Progenitor cell of endocrine pancreas (in vitro differentiated cells): ENCODE results near the gene PPIG. TPM values are rescaled to one million over a fixed set of nuclear protein-coding genes. Genes with fewer than 3 reads are reported as not detected.
A peak's percentile ranks its signal among the peaks of the same experiment; 100 is the strongest.
"Not testable (repeated sequence)": the region's sequence is repeated elsewhere in the genome, so short reads cannot be mapped to it uniquely, and the experiment has no call there.

Experiments used
- DNase-seq: peaks from one replicate; pipeline ENCODE4 v3.0.0; 2021; ENCODE audit warnings: low spot score; ENCODE audit not compliant: unreplicated experiment
- H3K27ac Mint-ChIP-seq: 2 replicates; pipeline ENCODE4 v1.8.0; 2021; ENCODE audit warnings: mild to moderate bottlenecking, moderate library complexity, mixed read lengths
- H3K27me3 Mint-ChIP-seq: 2 replicates; pipeline ENCODE4 v1.8.0; 2021; ENCODE audit warnings: mixed read lengths
- H3K36me3 Mint-ChIP-seq: 2 replicates; pipeline ENCODE4 v1.8.0; 2022; ENCODE audit warnings: mixed read lengths; ENCODE audit not compliant: insufficient read depth
- H3K4me1 Mint-ChIP-seq: 2 replicates; pipeline ENCODE4 v1.8.0; 2021; ENCODE audit warnings: low read depth, mixed read lengths
- H3K4me3 Mint-ChIP-seq: 2 replicates; pipeline ENCODE4 v1.8.0; 2021; ENCODE audit warnings: low read depth, mild to moderate bottlenecking, moderate library complexity, mixed read lengths
- H3K9me3 Mint-ChIP-seq: 2 replicates; pipeline ENCODE4 v1.8.0; 2021; ENCODE audit warnings: low read depth, mixed read lengths
- total RNA-seq: library from RNA; stranded (reverse); gene quantifications from 2 replicates; pipeline ENCODE4 v1.2.1, GENCODE V29; 2021
- TF ChIP-seq, protein P1 (sequence below): fragments of 200-600 bp; sonication (generic); IDR thresholded peaks from one replicate; pipeline ENCODE4 v1.5.0; 2021; ENCODE audit warnings: antibody characterized with exemption, mild to moderate bottlenecking; ENCODE audit not compliant: unreplicated experiment

The PPIG gene
- total RNA-seq, 1 donor from 2014 or later, result 62.1 TPM

DNA sequence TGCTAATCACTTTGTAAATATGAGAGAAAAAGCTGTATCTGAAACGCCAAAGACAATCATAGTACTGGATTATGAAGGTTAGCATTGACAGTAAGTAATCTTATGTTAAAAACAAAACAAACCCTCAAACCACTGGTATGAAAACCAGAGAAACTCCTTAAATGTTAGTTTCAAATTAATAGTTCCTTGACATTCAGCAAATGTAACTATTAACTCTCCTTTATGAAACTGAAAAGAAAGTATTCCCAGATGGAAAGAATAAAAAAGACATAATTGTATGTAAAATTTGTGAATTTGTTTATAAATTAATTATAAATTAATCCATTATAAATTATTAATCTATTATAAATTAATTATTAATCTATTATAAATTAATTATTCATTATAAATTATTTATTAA lies 22.8 kb upstream of the PPIG start:
- TF ChIP-seq, protein P1, sequence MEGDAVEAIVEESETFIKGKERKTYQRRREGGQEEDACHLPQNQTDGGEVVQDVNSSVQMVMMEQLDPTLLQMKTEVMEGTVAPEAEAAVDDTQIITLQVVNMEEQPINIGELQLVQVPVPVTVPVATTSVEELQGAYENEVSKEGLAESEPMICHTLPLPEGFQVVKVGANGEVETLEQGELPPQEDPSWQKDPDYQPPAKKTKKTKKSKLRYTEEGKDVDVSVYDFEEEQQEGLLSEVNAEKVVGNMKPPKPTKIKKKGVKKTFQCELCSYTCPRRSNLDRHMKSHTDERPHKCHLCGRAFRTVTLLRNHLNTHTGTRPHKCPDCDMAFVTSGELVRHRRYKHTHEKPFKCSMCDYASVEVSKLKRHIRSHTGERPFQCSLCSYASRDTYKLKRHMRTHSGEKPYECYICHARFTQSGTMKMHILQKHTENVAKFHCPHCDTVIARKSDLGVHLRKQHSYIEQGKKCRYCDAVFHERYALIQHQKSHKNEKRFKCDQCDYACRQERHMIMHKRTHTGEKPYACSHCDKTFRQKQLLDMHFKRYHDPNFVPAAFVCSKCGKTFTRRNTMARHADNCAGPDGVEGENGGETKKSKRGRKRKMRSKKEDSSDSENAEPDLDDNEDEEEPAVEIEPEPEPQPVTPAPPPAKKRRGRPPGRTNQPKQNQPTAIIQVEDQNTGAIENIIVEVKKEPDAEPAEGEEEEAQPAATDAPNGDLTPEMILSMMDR, result no peak
- H3K27ac Mint-ChIP-seq, result peak overlapping the region; percentile 87
- H3K4me1 Mint-ChIP-seq, result no peaks in the 10 kb centered on the region
- H3K27me3 Mint-ChIP-seq, result no peaks in the 10 kb centered on the region
- DNase-seq, result no peak
- peaks cover 22% of the 10 kb centered on the region for H3K36me3 Mint-ChIP-seq
- no peak overlapping the region for H3K4me3 Mint-ChIP-seq
- peaks cover 3% of the 10 kb centered on the region for H3K9me3 Mint-ChIP-seq

DNA sequence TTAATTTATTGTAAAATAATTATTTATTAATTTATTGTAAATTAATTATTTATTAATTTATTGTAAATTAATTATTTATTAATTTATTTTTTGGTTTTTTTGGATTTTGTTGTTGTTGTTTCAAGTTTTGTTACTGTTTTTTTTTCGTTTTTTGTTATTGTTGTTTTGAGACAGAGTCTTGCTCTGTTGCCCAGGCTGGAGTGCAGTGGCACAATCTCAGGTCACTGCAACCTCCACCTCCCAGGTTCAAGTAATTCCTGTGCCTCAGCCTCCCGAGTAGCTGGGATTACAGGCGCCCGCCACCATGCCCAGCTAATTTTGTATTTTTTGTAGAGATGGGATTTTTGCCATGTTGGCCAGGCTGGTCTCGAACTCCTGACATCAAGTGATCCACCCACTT lies 22.1 kb upstream of the PPIG start:
- not testable (repeated sequence) for H3K9me3 Mint-ChIP-seq, H3K4me3 Mint-ChIP-seq, H3K4me1 Mint-ChIP-seq, DNase-seq, H3K27me3 Mint-ChIP-seq
- H3K36me3 Mint-ChIP-seq, result peaks cover 22% of the 10 kb centered on the region
- peak overlapping the region; percentile 94 for H3K27ac Mint-ChIP-seq

DNA sequence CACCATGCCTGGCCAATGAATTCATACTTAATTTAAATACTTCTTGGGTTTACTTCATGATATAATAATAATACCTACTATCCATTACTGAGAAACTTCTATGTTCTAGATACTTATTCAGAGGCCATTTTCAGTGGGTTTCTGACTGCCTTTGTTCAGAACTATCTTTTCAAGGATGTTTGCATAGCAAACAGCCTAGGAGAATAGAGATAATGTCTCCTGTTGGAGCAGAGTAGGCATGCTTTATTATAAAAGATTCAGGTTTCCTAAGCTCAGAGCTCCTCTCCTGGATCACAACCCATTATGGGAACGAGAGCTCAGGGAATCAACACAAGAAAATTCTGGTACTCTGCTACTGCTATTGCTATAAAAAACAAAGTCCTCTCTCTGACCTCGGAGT lies 21.6 kb upstream of the PPIG start:
- Mint-ChIP-seq H3K9me3 (peaks cover 3% of the 10 kb centered on the region), H3K27ac (peak overlapping the region; percentile 94), H3K4me1 (no peaks in the 10 kb centered on the region), H3K27me3 (no peaks in the 10 kb centered on the region), H3K4me3 (no peak overlapping the region), H3K36me3 (peaks cover 22% of the 10 kb centered on the region)
- DNase-seq, result no peak
- TF ChIP-seq, protein P1, result no peak

DNA sequence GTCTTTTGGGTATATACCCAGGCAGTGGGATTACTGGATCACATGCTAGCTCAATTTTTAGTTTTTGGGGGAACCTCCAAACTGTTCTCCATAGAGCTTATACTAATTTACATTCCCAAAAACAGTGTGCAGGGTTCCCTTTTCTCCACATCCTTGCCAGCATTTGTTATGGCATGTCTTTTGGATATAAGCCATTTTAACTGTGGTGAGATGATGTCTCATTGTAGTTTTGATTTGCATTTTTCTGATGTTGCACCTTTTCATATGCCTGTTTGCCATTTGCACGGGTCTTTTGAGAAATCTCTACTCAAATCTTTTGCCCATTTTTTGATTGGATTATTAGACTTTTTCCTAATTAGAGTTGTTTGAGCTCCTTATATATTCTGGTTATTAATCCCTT lies 18.5 kb upstream of the PPIG start:
- Mint-ChIP-seq H3K27ac (no peak overlapping the region), H3K9me3 (peaks cover 3% of the 10 kb centered on the region), H3K36me3 (peaks cover 23% of the 10 kb centered on the region), H3K4me3 (no peak overlapping the region), H3K4me1 (peaks cover 1% of the 10 kb centered on the region), H3K27me3 (no peaks in the 10 kb centered on the region)
- no peak for DNase-seq
- TF ChIP-seq, protein P1, result no peak

DNA sequence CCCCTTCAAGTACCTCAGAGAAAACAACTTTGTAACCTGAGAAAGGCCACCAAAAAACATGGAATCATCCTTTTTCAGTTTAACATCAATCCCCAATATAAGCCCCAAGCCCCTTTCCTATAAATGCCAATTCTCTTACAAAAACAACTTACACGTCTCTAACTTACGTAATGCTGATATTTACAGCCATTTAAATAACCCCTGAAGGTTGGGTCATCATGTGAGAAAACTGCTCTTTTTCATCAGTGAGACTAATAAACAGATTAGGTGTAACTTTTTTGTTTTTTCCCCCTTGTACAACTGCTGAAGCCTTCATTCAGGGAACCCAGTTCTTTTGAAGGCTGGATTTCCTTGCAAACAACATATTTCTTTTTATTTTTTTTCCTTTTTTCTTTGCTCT lies 14.2 kb upstream of the PPIG start:
- TF ChIP-seq, protein P1, result no peak
- Mint-ChIP-seq H3K4me3 (no peak overlapping the region), H3K9me3 (no peaks in the 10 kb centered on the region), H3K27me3 (no peaks in the 10 kb centered on the region), H3K27ac (no peak overlapping the region), H3K36me3 (peaks cover 11% of the 10 kb centered on the region), H3K4me1 (peaks cover 12% of the 10 kb centered on the region)
- DNase-seq, result no peak

DNA sequence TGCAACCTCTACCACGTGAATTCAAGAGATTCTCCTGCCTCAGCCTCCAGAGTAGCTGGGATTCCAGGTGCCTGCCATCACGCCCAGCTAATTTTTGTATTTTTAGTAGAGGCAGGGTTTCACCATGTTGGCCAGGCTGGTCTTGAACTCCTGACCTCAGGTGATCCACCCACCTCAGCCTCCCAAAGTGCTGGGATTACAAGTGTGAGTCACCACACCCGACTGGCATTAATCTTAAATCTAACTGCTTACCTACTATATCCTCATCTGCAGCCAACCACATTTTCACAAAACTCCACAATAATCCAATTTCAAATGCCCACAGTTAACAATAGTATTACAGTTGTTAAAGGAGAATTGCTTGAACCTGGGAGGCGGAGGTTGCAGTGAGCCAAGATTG lies 13.4 kb upstream of the PPIG start:
- H3K4me3 Mint-ChIP-seq, H3K9me3 Mint-ChIP-seq, DNase-seq, H3K36me3 Mint-ChIP-seq, H3K27me3 Mint-ChIP-seq, H3K27ac Mint-ChIP-seq: not testable (repeated sequence)
- H3K4me1 Mint-ChIP-seq, result peaks cover 12% of the 10 kb centered on the region
